Measurements from ENCODE around the gene GSE1. TPM values are rescaled to one million over a fixed set of nuclear protein-coding genes. Genes with fewer than 3 reads are reported as not detected.
A peak's percentile ranks its signal among the peaks of the same experiment; 100 is the strongest.

The GSE1 gene
- total RNA-seq, 3 donors from 2014 or later = 15.5 to 15.6 (median 15.5) TPM

- Mint-ChIP-seq H3K4me1 (ENCODE audit: low read depth) (no peaks in the 10 kb centered on the region), H3K4me3 (no peak overlapping the region), H3K36me3 (ENCODE audit: insufficient read depth) (no peaks in the 10 kb centered on the region), H3K9me3 (peaks cover 5% of the 10 kb centered on the region), H3K27me3 (ENCODE audit: low read depth) (no peaks in the 10 kb centered on the region)
- no peak for ATAC-seq
- no peak for DNase-seq
Observed at GRCh38 chr16:85704900-85705846, 92.1 kb downstream of the GSE1 start.

- H3K36me3 Mint-ChIP-seq (ENCODE audit: insufficient read depth) = peaks cover 6% of the 10 kb centered on the region
- H3K4me1 Mint-ChIP-seq (ENCODE audit: low read depth) = no peaks in the 10 kb centered on the region
- no peaks in the 10 kb centered on the region for H3K27me3 Mint-ChIP-seq (ENCODE audit: low read depth)
- no peak for ATAC-seq
- H3K4me3 Mint-ChIP-seq = no peak overlapping the region
- no peak for DNase-seq
- peaks cover 4% of the 10 kb centered on the region for H3K9me3 Mint-ChIP-seq
Observed at GRCh38 chr16:85706449-85707034, 93.4 kb downstream of the GSE1 start.

- DNase-seq (no peak), ATAC-seq (no peak)
- Mint-ChIP-seq H3K36me3 (ENCODE audit: insufficient read depth) (peaks cover 11% of the 10 kb centered on the region), H3K4me3 (no peak overlapping the region), H3K4me1 (ENCODE audit: low read depth) (no peaks in the 10 kb centered on the region), H3K27me3 (ENCODE audit: low read depth) (no peaks in the 10 kb centered on the region), H3K9me3 (peaks cover 3% of the 10 kb centered on the region)
Observed at GRCh38 chr16:85707528-85708095, 94.5 kb downstream of the GSE1 start.

GRCh38 chr16:85708338-85708737 is 95.2 kb downstream of the GSE1 start:
- H3K9me3 Mint-ChIP-seq = peaks cover 3% of the 10 kb centered on the region
- H3K4me1 Mint-ChIP-seq (ENCODE audit: low read depth) = no peaks in the 10 kb centered on the region
- peaks cover 11% of the 10 kb centered on the region for H3K36me3 Mint-ChIP-seq (ENCODE audit: insufficient read depth)
- no peak for ATAC-seq
- H3K27me3 Mint-ChIP-seq (ENCODE audit: low read depth) = no peaks in the 10 kb centered on the region
- H3K4me3 Mint-ChIP-seq = no peak overlapping the region
- no peak for DNase-seq

GRCh38 chr16:85709766-85710585 is 96.9 kb downstream of the GSE1 start:
- DNase-seq (no peak), ATAC-seq (no peak)
- peaks cover under 1% of the 10 kb centered on the region for H3K4me1 Mint-ChIP-seq (ENCODE audit: low read depth)
- peaks cover 11% of the 10 kb centered on the region for H3K36me3 Mint-ChIP-seq (ENCODE audit: insufficient read depth)
- no peak overlapping the region for H3K4me3 Mint-ChIP-seq
- H3K27me3 Mint-ChIP-seq (ENCODE audit: low read depth) = no peaks in the 10 kb centered on the region
- H3K9me3 Mint-ChIP-seq = peaks cover 3% of the 10 kb centered on the region

GRCh38 chr16:85710732-85711131 is 97.6 kb downstream of the GSE1 start:
- DNase-seq (no peak), ATAC-seq (no peak)
- peaks cover 3% of the 10 kb centered on the region for H3K9me3 Mint-ChIP-seq
- no peak overlapping the region for H3K4me3 Mint-ChIP-seq
- H3K4me1 Mint-ChIP-seq (ENCODE audit: low read depth) = peaks cover 5% of the 10 kb centered on the region
- H3K36me3 Mint-ChIP-seq (ENCODE audit: insufficient read depth) = peaks cover 11% of the 10 kb centered on the region
- no peaks in the 10 kb centered on the region for H3K27me3 Mint-ChIP-seq (ENCODE audit: low read depth)

- H3K4me3 Mint-ChIP-seq = no peak overlapping the region
- H3K36me3 Mint-ChIP-seq (ENCODE audit: insufficient read depth) = peaks cover 11% of the 10 kb centered on the region
- peaks cover 3% of the 10 kb centered on the region for H3K9me3 Mint-ChIP-seq
- H3K27me3 Mint-ChIP-seq (ENCODE audit: low read depth) = no peaks in the 10 kb centered on the region
- ATAC-seq = no peak
- peaks cover 7% of the 10 kb centered on the region for H3K4me1 Mint-ChIP-seq (ENCODE audit: low read depth)
- DNase-seq = no peak
Observed at GRCh38 chr16:85711982-85712587, 99.0 kb downstream of the GSE1 start.

GRCh38 chr16:85712801-85713200 is 99.7 kb downstream of the GSE1 start:
- DNase-seq (no peak), ATAC-seq (no peak)
- Mint-ChIP-seq H3K4me3 (no peak overlapping the region), H3K27me3 (ENCODE audit: low read depth) (peaks cover 4% of the 10 kb centered on the region), H3K36me3 (ENCODE audit: insufficient read depth) (peaks cover 11% of the 10 kb centered on the region), H3K4me1 (ENCODE audit: low read depth) (peaks cover 7% of the 10 kb centered on the region), H3K9me3 (peaks cover 3% of the 10 kb centered on the region)

- no peak for ATAC-seq
- H3K27me3 Mint-ChIP-seq (ENCODE audit: low read depth) = peaks cover 7% of the 10 kb centered on the region
- no peak for DNase-seq
- peaks cover 7% of the 10 kb centered on the region for H3K4me1 Mint-ChIP-seq (ENCODE audit: low read depth)
- peak overlapping the region; percentile 9 for H3K4me3 Mint-ChIP-seq
- H3K36me3 Mint-ChIP-seq (ENCODE audit: insufficient read depth) = peaks cover 11% of the 10 kb centered on the region
- peaks cover 3% of the 10 kb centered on the region for H3K9me3 Mint-ChIP-seq
Observed at GRCh38 chr16:85715169-85716021, 102.3 kb downstream of the GSE1 start.

- DNase-seq (no peak), ATAC-seq (no peak)
- Mint-ChIP-seq H3K36me3 (ENCODE audit: insufficient read depth) (peaks cover 6% of the 10 kb centered on the region), H3K27me3 (ENCODE audit: low read depth) (peaks cover 7% of the 10 kb centered on the region), H3K4me3 (no peak overlapping the region), H3K9me3 (peaks cover 3% of the 10 kb centered on the region), H3K4me1 (ENCODE audit: low read depth) (peaks cover 7% of the 10 kb centered on the region)
Observed at GRCh38 chr16:85716022-85716679, 103.0 kb downstream of the GSE1 start.

GRCh38 chr16:85716680-85717038 is 103.5 kb downstream of the GSE1 start:
- peaks cover 7% of the 10 kb centered on the region for H3K4me1 Mint-ChIP-seq (ENCODE audit: low read depth)
- no peak for ATAC-seq
- no peak overlapping the region for H3K4me3 Mint-ChIP-seq
- DNase-seq = no peak
- H3K36me3 Mint-ChIP-seq (ENCODE audit: insufficient read depth) = peaks cover 6% of the 10 kb centered on the region
- H3K27me3 Mint-ChIP-seq (ENCODE audit: low read depth) = peaks cover 7% of the 10 kb centered on the region
- peaks cover 3% of the 10 kb centered on the region for H3K9me3 Mint-ChIP-seq

GRCh38 chr16:85717393-85718152 is 104.5 kb downstream of the GSE1 start:
- peak; percentile 44 for DNase-seq
- H3K27me3 Mint-ChIP-seq (ENCODE audit: low read depth) = peaks cover 7% of the 10 kb centered on the region
- peak; percentile 51 to 65 for ATAC-seq

More at GRCh38 chr16:85717393-85718152, 104.5 kb downstream of the GSE1 start:
- H3K4me1 Mint-ChIP-seq (ENCODE audit: low read depth) = peaks cover 7% of the 10 kb centered on the region
- no peaks in the 10 kb centered on the region for H3K9me3 Mint-ChIP-seq
- H3K4me3 Mint-ChIP-seq = no peak overlapping the region
- no peaks in the 10 kb centered on the region for H3K36me3 Mint-ChIP-seq (ENCODE audit: insufficient read depth)

Measured in activated T-cell treated with anti-CD3 and anti-CD28 coated beads, Interleukin-2, amount 50 U/mL, for 4 hours (primary cell).